HepG2 (cell line): ENCODE measurements around the gene CHST11.

Experiments used
- ARNT ChIP-seq: fragments of 450-650 bp; IDR thresholded peaks from 2 replicates; pipeline ENCODE4 v1.6.1; 2017
- ATF1 ChIP-seq: IDR thresholded peaks from 2 replicates; pipeline ENCODE4 v1.6.1; 2016; ENCODE audit warnings: mild to moderate bottlenecking, control low read depth
- CTCF ChIP-seq: sonication (generic); formaldehyde crosslinking; IDR thresholded peaks from 2 replicates; pipeline ENCODE4 v1.5.0; 2020; ENCODE audit warnings: mild to moderate bottlenecking, missing genetic modification reagents, moderate library complexity
- JUN ChIP-seq: sonication (generic); formaldehyde crosslinking; IDR thresholded peaks from 2 replicates; pipeline ENCODE4 v1.4.0; 2020; ENCODE audit warnings: mild to moderate bottlenecking, missing genetic modification reagents
- NCOA1 ChIP-seq: sonication (generic); formaldehyde crosslinking; IDR thresholded peaks from 2 replicates; pipeline ENCODE4 v1.9.0; 2021; ENCODE audit warnings: missing genetic modification reagents
- POLR2A ChIP-seq, 2 experiments: IDR thresholded peaks; 2 replicates each; pipeline ENCODE4 v1.6.1; 2011; ENCODE audit warnings: low read depth in 2 of 2, low read length in 2 of 2, mild to moderate bottlenecking in 1 of 2, moderate library complexity in 1 of 2; ENCODE audit not compliant: insufficient read depth in 1 of 2
- PRMT3 ChIP-seq: sonication (generic); formaldehyde crosslinking; IDR thresholded peaks from 2 replicates; pipeline ENCODE4 v1.8.1; 2022; ENCODE audit warnings: low read depth, mild to moderate bottlenecking, moderate library complexity, missing genetic modification reagents, borderline replicate concordance
- ZNF263 ChIP-seq: sonication (generic); formaldehyde crosslinking; IDR thresholded peaks from 2 replicates; pipeline ENCODE4 v1.4.0; 2020; ENCODE audit warnings: missing genetic modification reagents
- ZNF512 ChIP-seq: sonication (generic); formaldehyde crosslinking; IDR thresholded peaks from 2 replicates; pipeline ENCODE4 v1.4.0; 2020; ENCODE audit warnings: mild to moderate bottlenecking, missing genetic modification reagents
- ZNF547 ChIP-seq: sonication (generic); formaldehyde crosslinking; IDR thresholded peaks from 2 replicates; pipeline ENCODE4 v1.5.1; 2020; ENCODE audit warnings: mild to moderate bottlenecking, missing genetic modification reagents

GRCh38 chr12:104611671-104612070, 154.9 kb downstream of the CHST11 start:
- TF ChIP-seq NCOA1 (CRISPR knock-in tag), result no peak
- TF ChIP-seq CTCF (CRISPR knock-in tag), result no peak
- no peak for TF ChIP-seq ZNF512
- TF ChIP-seq ARNT, result no peak
- no peak for TF ChIP-seq ZNF263
- no peak for TF ChIP-seq ZNF547 (CRISPR knock-in tag)
- TF ChIP-seq POLR2A (IDR thresholded peaks at IDR 0.05; ENCODE audit: insufficient read depth in 1 of 2, low read depth in 2 of 2, low read length in 2 of 2), result no peak
- TF ChIP-seq PRMT3 (CRISPR knock-in tag), result no peak
- no peak for TF ChIP-seq JUN (CRISPR knock-in tag)
- TF ChIP-seq ATF1, result no peak
